Hepatocyte (in vitro differentiated cells): ENCODE data around the gene LITAFD. TPM values are rescaled to one million over a fixed set of nuclear protein-coding genes. Genes with fewer than 3 reads are reported as not detected.

Experiments used
- DNase-seq: peaks from one replicate; pipeline ENCODE4 v3.0.0-alpha.2; 2016; ENCODE audit warnings: low spot score
- H2AFZ ChIP-seq: fragments of 200-600 bp; sonication (generic); 2 replicates; pipeline ENCODE4 v1.6.0; 2016; ENCODE audit warnings: antibody characterized with exemption, mild to moderate bottlenecking
- H3K27ac ChIP-seq: fragments of 200-600 bp; sonication (generic); 2 replicates; pipeline ENCODE4 v1.5.1; 2016; ENCODE audit warnings: mild to moderate bottlenecking
- H3K27me3 ChIP-seq: fragments of 200-600 bp; sonication (generic); 2 replicates; pipeline ENCODE4 v1.6.1; 2016
- H3K36me3 ChIP-seq: fragments of 200-600 bp; sonication (generic); replicated peaks from 2 replicates; pipeline ENCODE4 v1.5.1; 2016; ENCODE audit warnings: low read depth; ENCODE audit not compliant: insufficient read depth
- H3K4me1 ChIP-seq: fragments of 200-600 bp; sonication (generic); 2 replicates; pipeline ENCODE4 v1.5.1; 2016; ENCODE audit warnings: mild to moderate bottlenecking, moderate library complexity; ENCODE audit not compliant: insufficient read depth
- H3K4me2 ChIP-seq: fragments of 200-600 bp; sonication (generic); 2 replicates; pipeline ENCODE4 v1.6.0; 2016
- H3K4me3 ChIP-seq: fragments of 200-600 bp; sonication (generic); 2 replicates; pipeline ENCODE4 v1.5.1; 2016; ENCODE audit warnings: mild to moderate bottlenecking
- H3K79me2 ChIP-seq: fragments of 200-600 bp; sonication (generic); 2 replicates; pipeline ENCODE4 v1.6.0; 2017; ENCODE audit warnings: mild to moderate bottlenecking
- H3K9me2 ChIP-seq: fragments of 200-600 bp; sonication (generic); replicated peaks from 2 replicates; pipeline ENCODE4 v1.6.0; 2017; ENCODE audit warnings: mild to moderate bottlenecking; ENCODE audit not compliant: insufficient read depth
- H3K9me3 ChIP-seq: fragments of 200-600 bp; sonication (generic); 2 replicates; pipeline ENCODE4 v1.5.1; 2016; ENCODE audit warnings: low read depth, mild to moderate bottlenecking
- H4K20me1 ChIP-seq: fragments of 200-600 bp; sonication (generic); 2 replicates; pipeline ENCODE4 v1.6.0; 2016; ENCODE audit warnings: mild to moderate bottlenecking; ENCODE audit not compliant: insufficient read depth, poor library complexity, severe bottlenecking
- EZH2 ChIP-seq: fragments of 200-600 bp; sonication (generic); IDR thresholded peaks from 2 replicates; pipeline ENCODE4 v1.6.1; 2016; ENCODE audit warnings: antibody characterized with exemption, mild to moderate bottlenecking, borderline replicate concordance
- EZH2phosphoT487 ChIP-seq: fragments of 200-600 bp; sonication (generic); IDR thresholded peaks from one replicate; pipeline ENCODE4 v1.6.1; 2018; ENCODE audit warnings: antibody characterized with exemption, mild to moderate bottlenecking, low read depth, moderate library complexity; ENCODE audit not compliant: unreplicated experiment, severe bottlenecking
- WGBS: methylation state at CpG from one replicate; pipeline ENCODE4 v1.1.6; 2016; ENCODE audit warnings: low lambda C conversion rate; ENCODE audit errors: missing lambda C conversion rate; 5-methylcytosine and 5-hydroxymethylcytosine counted together
- polyA plus RNA-seq: library from polyadenylated mRNA; unstranded; fragments of >200 nt; fragmentation: Nextera tagmentation; extraction: Ambion mirVana; gene quantifications from 2 replicates; pipeline ENCODE4 v1.2.1, GENCODE V29; 2016
- total RNA-seq: library from RNA; depleted of rRNA; stranded (reverse); fragments of >200 nt; gene quantifications from 2 replicates; pipeline ENCODE4 v1.2.3, GENCODE V29; 2014
- TF ChIP-seq, protein P1 (sequence below): fragments of 200-600 bp; sonication (generic); IDR thresholded peaks from 2 replicates; pipeline ENCODE4 v1.5.1; 2016; ENCODE audit warnings: antibody characterized with exemption, mild to moderate bottlenecking; ENCODE audit not compliant: poor library complexity

Gene LITAFD
- total and polyA plus RNA-seq, 2 experiments from 2014 or later, result not detected

DNA sequence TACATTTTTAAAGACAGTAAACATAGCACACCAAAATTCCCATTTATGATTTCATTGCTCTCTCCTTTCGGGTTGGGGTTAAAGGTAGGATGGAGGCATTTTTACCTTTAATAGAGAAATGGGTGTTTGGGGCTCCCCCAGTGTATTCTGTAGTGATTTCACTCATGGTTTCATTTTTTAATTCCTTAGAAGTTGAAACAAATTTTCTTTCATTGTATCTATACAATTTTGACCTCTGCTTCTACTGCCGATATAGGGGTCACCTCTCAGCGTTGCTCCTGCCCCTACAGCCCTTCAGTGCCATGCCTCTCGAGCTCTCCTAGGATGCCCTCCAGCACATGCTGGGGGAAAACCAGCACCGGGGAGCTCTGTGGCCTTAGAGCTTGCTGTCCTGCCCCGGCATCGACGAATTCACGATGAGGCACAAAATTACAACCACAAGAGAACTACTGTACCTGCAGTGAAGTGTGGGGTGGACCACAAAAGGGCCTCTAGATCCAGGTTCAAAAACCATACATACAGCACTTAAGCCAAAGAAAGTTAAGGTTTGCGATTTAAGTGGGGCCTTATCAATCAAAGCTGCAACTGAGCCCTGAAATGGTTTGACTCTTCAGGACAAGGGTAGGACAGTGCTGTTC is 39.3 kb downstream of the LITAFD start:
- H3K27me3 ChIP-seq, result no peaks in the 10 kb centered on the region
- WGBS, result 98% methylated on average over 10 of the region's 10 CpGs
- no peak overlapping the region for H2AFZ ChIP-seq
- peaks cover 34% of the 10 kb centered on the region for H4K20me1 ChIP-seq
- no peak overlapping the region for H3K4me2 ChIP-seq
- no peaks in the 10 kb centered on the region for H3K9me2 ChIP-seq
- peaks cover 6% of the 10 kb centered on the region for H3K36me3 ChIP-seq
- no peak for DNase-seq
- TF ChIP-seq EZH2 (no peak), EZH2phosphoT487 (no peak)
- TF ChIP-seq, protein P1, sequence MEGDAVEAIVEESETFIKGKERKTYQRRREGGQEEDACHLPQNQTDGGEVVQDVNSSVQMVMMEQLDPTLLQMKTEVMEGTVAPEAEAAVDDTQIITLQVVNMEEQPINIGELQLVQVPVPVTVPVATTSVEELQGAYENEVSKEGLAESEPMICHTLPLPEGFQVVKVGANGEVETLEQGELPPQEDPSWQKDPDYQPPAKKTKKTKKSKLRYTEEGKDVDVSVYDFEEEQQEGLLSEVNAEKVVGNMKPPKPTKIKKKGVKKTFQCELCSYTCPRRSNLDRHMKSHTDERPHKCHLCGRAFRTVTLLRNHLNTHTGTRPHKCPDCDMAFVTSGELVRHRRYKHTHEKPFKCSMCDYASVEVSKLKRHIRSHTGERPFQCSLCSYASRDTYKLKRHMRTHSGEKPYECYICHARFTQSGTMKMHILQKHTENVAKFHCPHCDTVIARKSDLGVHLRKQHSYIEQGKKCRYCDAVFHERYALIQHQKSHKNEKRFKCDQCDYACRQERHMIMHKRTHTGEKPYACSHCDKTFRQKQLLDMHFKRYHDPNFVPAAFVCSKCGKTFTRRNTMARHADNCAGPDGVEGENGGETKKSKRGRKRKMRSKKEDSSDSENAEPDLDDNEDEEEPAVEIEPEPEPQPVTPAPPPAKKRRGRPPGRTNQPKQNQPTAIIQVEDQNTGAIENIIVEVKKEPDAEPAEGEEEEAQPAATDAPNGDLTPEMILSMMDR, result no peak
- no peak overlapping the region for H3K27ac ChIP-seq
- no peaks in the 10 kb centered on the region for H3K4me1 ChIP-seq
- H3K79me2 ChIP-seq, result peaks cover 69% of the 10 kb centered on the region
- no peaks in the 10 kb centered on the region for H3K9me3 ChIP-seq
- no peak overlapping the region for H3K4me3 ChIP-seq

DNA sequence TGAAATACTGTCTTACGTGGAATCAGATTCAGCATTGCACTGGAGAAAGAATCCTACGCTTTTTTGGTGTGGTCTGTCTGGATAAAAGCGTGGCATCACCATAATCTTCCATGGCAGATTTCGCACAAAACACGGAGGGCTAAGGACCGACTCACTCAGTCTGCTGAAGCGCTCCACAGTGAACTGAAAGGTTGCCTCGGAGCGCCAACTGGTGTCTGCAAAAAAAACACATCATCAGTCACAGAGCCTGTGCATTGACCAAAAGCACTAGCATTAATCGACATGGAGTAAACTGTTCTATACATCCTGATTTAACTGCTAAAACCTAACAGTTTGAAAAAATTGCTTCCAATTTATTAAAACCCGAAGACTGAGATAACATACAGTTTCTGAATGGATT is 41.0 kb downstream of the LITAFD start:
- Histone ChIP-seq H4K20me1 (peaks cover 50% of the 10 kb centered on the region), H3K9me3 (no peaks in the 10 kb centered on the region), H3K4me1 (no peaks in the 10 kb centered on the region), H2AFZ (no peak overlapping the region), H3K4me2 (no peak overlapping the region), H3K9me2 (no peaks in the 10 kb centered on the region), H3K4me3 (no peak overlapping the region), H3K36me3 (peaks cover 6% of the 10 kb centered on the region), H3K27me3 (no peaks in the 10 kb centered on the region), H3K27ac (no peak overlapping the region), H3K79me2 (peaks cover 84% of the 10 kb centered on the region)
- 90% methylated on average over 11 of the region's 11 CpGs for WGBS
- no peak for DNase-seq
- TF ChIP-seq, protein P1, result no peak
- TF ChIP-seq EZH2 (no peak), EZH2phosphoT487 (no peak)

GRCh38 chr16:8924214-8924613 is 42.1 kb downstream of the LITAFD start:
- H3K36me3 ChIP-seq, result peaks cover 6% of the 10 kb centered on the region
- no peaks in the 10 kb centered on the region for H3K27me3 ChIP-seq
- H3K79me2 ChIP-seq, result peaks cover 91% of the 10 kb centered on the region
- no peak for DNase-seq
- no peak overlapping the region for H2AFZ ChIP-seq
- no peak for TF ChIP-seq EZH2phosphoT487
- TF ChIP-seq EZH2, result no peak
- TF ChIP-seq, protein P1, result no peak
- H4K20me1 ChIP-seq, result peaks cover 60% of the 10 kb centered on the region
- H3K4me3 ChIP-seq, result no peak overlapping the region
- H3K4me1 ChIP-seq, result no peaks in the 10 kb centered on the region
- H3K9me3 ChIP-seq, result no peaks in the 10 kb centered on the region
- H3K4me2 ChIP-seq, result no peak overlapping the region
- H3K27ac ChIP-seq, result no peak overlapping the region
- WGBS, result 92% methylated on average over 4 of the region's 4 CpGs
- H3K9me2 ChIP-seq, result no peaks in the 10 kb centered on the region

DNA sequence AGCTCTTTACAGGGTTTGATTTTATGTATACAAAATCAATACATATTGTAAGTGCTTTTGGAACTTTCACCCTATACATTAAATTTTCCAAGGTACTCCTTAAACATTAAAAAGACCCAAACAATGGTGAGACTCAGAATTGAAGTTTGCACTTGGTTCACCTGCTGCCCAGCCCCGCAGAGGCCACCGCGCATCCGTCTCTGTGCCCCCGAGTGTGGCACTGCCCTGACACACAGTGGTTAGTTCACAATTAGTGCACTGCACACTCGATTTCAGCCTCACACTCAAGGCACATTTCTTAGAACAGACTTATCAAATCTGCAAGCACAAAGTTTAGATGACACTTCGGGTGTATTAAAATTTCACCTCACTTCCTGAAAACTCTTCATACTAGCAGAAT is 43.3 kb downstream of the LITAFD start:
- Histone ChIP-seq H3K27ac (no peak overlapping the region), H3K9me3 (no peaks in the 10 kb centered on the region), H3K36me3 (no peaks in the 10 kb centered on the region), H3K4me3 (no peak overlapping the region), H3K9me2 (no peaks in the 10 kb centered on the region), H3K27me3 (no peaks in the 10 kb centered on the region), H3K4me1 (no peaks in the 10 kb centered on the region), H3K4me2 (no peak overlapping the region), H2AFZ (no peak overlapping the region), H3K79me2 (peaks cover 94% of the 10 kb centered on the region), H4K20me1 (peaks cover 73% of the 10 kb centered on the region)
- WGBS, result 100% methylated on average over 7 of the region's 7 CpGs
- no peak for DNase-seq
- TF ChIP-seq EZH2 (no peak), EZH2phosphoT487 (no peak)
- TF ChIP-seq, protein P1, result no peak
